ENCODE measurements around the gene RTN4R.

- TF ChIP-seq CTCF (IDR thresholded peaks at IDR 0.05; ENCODE audit: low read depth, low read length, poor library complexity, severe bottlenecking) (no peak), EZH2phosphoT487 (IDR thresholded peaks at IDR 0.05; ENCODE audit: borderline replicate concordance, low read length) (no peak)
Measured at GRCh38 chr22:20251491-20251890, 16.6 kb downstream of the RTN4R start.

All from DOHH2 (cell line).